WTC11 (cell line): ENCODE results near the gene PINK1. TPM values are rescaled to one million over a fixed set of nuclear protein-coding genes. Genes with fewer than 3 reads are reported as not detected.

Source experiments
- ATAC-seq: fragments of 200-7000 bp; cut with Tn5 transposase; 2 replicates; pipeline ENCODE4 v1.10.0; 2021; ENCODE audit warnings: mild to moderate bottlenecking, moderate library complexity
- CTCF ChIA-PET: fragments of 300-600 bp; sonication (Branson Sonifier 250); formaldehyde crosslinking; loops from one replicate; lab custom pipeline; 2021; ENCODE audit warnings: antibody characterized with exemption; lab: Charles Lee
- POLR2A ChIA-PET: fragments of 350-600 bp; sonication (Branson Sonifier 250); formaldehyde crosslinking; loops from one replicate; lab custom pipeline; 2021; ENCODE audit warnings: antibody characterized with exemption; lab: Charles Lee
- DNase-seq: peaks from one replicate; pipeline ENCODE4 v3.0.0; 2021; ENCODE audit warnings: low spot score
- H3K27ac Mint-ChIP-seq: 2 replicates; pipeline ENCODE4 v1.8.0; 2021; ENCODE audit warnings: mixed read lengths
- H3K27me3 Mint-ChIP-seq: 2 replicates; pipeline ENCODE4 v1.8.0; 2021; ENCODE audit warnings: low read depth, mild to moderate bottlenecking, moderate library complexity, mixed read lengths
- H3K36me3 Mint-ChIP-seq: 2 replicates; pipeline ENCODE4 v1.8.0; 2021; ENCODE audit warnings: mixed read lengths
- H3K4me1 Mint-ChIP-seq: 2 replicates; pipeline ENCODE4 v1.8.0; 2022; ENCODE audit warnings: mixed read lengths
- H3K4me3 Mint-ChIP-seq: 2 replicates; pipeline ENCODE4 v1.8.0; 2021; ENCODE audit warnings: mild to moderate bottlenecking, moderate library complexity, mixed read lengths
- H3K9me3 Mint-ChIP-seq: 2 replicates; pipeline ENCODE4 v1.8.0; 2021; ENCODE audit warnings: mixed read lengths
- EMX1 ChIP-seq: fragments of 250-450 bp; sonication (Bioruptor Pico); IDR thresholded peaks from 2 replicates; pipeline ENCODE4 v1.8.0; 2021; ENCODE audit warnings: mild to moderate bottlenecking
- GTF2I ChIP-seq: fragments of 250-450 bp; sonication (Bioruptor Pico); conservative IDR thresholded peaks from 2 replicates; pipeline ENCODE4 v1.4.0; 2021; ENCODE audit warnings: mild to moderate bottlenecking
- HMGA2 ChIP-seq: fragments of 250-450 bp; sonication (Bioruptor Pico); IDR thresholded peaks from 2 replicates; pipeline ENCODE4 v1.4.0; 2021; ENCODE audit warnings: mild to moderate bottlenecking, moderate library complexity
- IRF2 ChIP-seq: sonication (generic); formaldehyde crosslinking; IDR thresholded peaks from 2 replicates; pipeline ENCODE4 v1.8.0; 2022; ENCODE audit warnings: low read depth, missing genetic modification reagents, borderline replicate concordance
- KAT7 ChIP-seq: sonication (generic); formaldehyde crosslinking; IDR thresholded peaks from 2 replicates; pipeline ENCODE4 v1.8.1; 2023; ENCODE audit warnings: missing genetic modification reagents, mild to moderate bottlenecking, borderline replicate concordance
- NR2C2 ChIP-seq: sonication (generic); formaldehyde crosslinking; IDR thresholded peaks from 2 replicates; pipeline ENCODE4 v1.8.0; 2022; ENCODE audit warnings: mild to moderate bottlenecking, missing genetic modification reagents
- RELA ChIP-seq: sonication (generic); formaldehyde crosslinking; IDR thresholded peaks from 2 replicates; pipeline ENCODE4 v1.8.1; 2022; ENCODE audit warnings: missing genetic modification reagents, mild to moderate bottlenecking, borderline replicate concordance
- SMAD3 ChIP-seq: sonication (generic); formaldehyde crosslinking; IDR thresholded peaks from 2 replicates; pipeline ENCODE4 v1.8.0; 2022; ENCODE audit warnings: missing genetic modification reagents, mild to moderate bottlenecking, borderline replicate concordance
- ZNF121 ChIP-seq: sonication (generic); formaldehyde crosslinking; IDR thresholded peaks from 2 replicates; pipeline ENCODE4 v1.8.0; 2023; ENCODE audit warnings: missing genetic modification reagents
- ZNF396 ChIP-seq: fragments of 250-450 bp; sonication (Bioruptor Pico); IDR thresholded peaks from 2 replicates; pipeline ENCODE4 v1.8.0; 2021; ENCODE audit warnings: mild to moderate bottlenecking, moderate library complexity, borderline replicate concordance
- ZNF423 ChIP-seq: fragments of 250-450 bp; sonication (Bioruptor Pico); IDR thresholded peaks from 2 replicates; pipeline ENCODE4 v2.1.2; 2022; ENCODE audit warnings: mild to moderate bottlenecking, moderate library complexity
- total RNA-seq: library from RNA; stranded (reverse); gene quantifications from 3 replicates; pipeline ENCODE4 v1.2.3, GENCODE V29; 2021
- TF ChIP-seq, protein P1 (sequence below): sonication (generic); formaldehyde crosslinking; IDR thresholded peaks from 2 replicates; pipeline ENCODE4 v1.8.1; 2023; ENCODE audit warnings: mild to moderate bottlenecking, moderate library complexity, missing genetic modification reagents
- TF ChIP-seq, protein P2 (sequence below): sonication (generic); formaldehyde crosslinking; IDR thresholded peaks from 2 replicates; pipeline ENCODE4 v1.8.0; 2022; ENCODE audit warnings: missing genetic modification reagents
- TF ChIP-seq, protein P3 (sequence below): sonication (generic); formaldehyde crosslinking; IDR thresholded peaks from 2 replicates; pipeline ENCODE4 v1.8.0; 2023; ENCODE audit warnings: mild to moderate bottlenecking, missing genetic modification reagents

PINK1 gene
- total RNA-seq, 1 experiment from 2014 or later: 47.7 TPM

DNA sequence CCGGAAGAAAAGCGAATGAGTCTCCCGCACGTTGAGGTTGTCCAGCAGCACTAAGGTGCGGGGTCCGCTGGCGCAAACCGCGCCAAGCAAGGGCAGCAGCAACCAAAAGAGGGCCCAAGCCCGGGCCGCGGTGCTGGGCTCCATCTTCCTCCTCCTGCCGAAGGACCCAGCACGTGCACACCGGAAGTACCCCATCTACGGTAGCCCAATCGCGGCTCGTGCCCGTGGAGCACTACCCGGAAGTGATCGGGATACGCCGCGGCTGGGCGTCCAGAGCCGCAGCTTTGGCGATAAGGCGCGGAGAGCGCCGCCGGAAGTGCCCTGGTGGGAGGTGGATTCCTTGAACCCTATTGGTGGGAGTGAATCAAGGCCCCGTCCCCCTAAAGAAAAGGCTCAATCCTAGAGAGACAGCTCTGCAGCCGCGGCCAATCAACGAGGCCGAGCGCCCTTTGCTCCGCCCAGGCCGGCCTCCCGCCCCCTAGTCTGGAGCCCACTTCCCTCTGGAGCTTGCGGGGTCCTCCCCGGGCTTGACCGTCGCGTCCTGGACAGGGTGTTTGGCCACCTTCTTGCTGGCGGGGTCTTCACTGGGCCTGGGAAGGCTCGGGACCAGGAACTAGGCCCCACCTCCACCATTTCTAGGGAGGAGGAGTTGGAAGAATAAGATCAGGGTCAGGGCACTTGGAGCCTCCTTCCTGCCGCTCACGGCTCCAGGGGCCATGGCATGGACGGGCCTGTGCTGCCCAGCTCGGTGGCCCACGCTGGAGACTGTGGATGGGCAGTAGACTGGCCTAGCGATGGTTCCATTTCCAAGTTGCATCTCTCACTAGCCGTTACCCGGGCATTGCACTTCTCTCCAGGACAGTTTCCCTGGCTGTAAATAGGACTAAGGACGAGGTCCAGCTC is 28.2 kb downstream of the PINK1 start, which contains the start of gene DDOST (continued):
- no peak for TF ChIP-seq KAT7
- no peak for TF ChIP-seq IRF2 (CRISPR knock-in tag)
- no peak for TF ChIP-seq HMGA2 (CRISPR knock-in tag)
- TF ChIP-seq EMX1 (CRISPR knock-in tag): no peak; the same call in 1 of the 2 replicates
- peak; percentile 45; the same call in 1 of the 2 replicates for TF ChIP-seq SMAD3
- peak; percentile 71; the same call in 1 of the 2 replicates for TF ChIP-seq ZNF121
- TF ChIP-seq, protein P1, sequence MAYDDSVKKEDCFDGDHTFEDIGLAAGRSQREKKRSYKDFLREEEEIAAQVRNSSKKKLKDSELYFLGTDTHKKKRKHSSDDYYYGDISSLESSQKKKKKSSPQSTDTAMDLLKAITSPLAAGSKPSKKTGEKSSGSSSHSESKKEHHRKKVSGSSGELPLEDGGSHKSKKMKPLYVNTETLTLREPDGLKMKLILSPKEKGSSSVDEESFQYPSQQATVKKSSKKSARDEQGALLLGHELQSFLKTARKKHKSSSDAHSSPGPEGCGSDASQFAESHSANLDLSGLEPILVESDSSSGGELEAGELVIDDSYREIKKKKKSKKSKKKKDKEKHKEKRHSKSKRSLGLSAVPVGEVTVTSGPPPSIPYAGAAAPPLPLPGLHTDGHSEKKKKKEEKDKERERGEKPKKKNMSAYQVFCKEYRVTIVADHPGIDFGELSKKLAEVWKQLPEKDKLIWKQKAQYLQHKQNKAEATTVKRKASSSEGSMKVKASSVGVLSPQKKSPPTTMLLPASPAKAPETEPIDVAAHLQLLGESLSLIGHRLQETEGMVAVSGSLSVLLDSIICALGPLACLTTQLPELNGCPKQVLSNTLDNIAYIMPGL (CRISPR knock-in tag): peak; percentile 78; the same call in 1 of the 2 replicates
- TF ChIP-seq NR2C2: peak; percentile 92
- TF ChIP-seq, protein P2, sequence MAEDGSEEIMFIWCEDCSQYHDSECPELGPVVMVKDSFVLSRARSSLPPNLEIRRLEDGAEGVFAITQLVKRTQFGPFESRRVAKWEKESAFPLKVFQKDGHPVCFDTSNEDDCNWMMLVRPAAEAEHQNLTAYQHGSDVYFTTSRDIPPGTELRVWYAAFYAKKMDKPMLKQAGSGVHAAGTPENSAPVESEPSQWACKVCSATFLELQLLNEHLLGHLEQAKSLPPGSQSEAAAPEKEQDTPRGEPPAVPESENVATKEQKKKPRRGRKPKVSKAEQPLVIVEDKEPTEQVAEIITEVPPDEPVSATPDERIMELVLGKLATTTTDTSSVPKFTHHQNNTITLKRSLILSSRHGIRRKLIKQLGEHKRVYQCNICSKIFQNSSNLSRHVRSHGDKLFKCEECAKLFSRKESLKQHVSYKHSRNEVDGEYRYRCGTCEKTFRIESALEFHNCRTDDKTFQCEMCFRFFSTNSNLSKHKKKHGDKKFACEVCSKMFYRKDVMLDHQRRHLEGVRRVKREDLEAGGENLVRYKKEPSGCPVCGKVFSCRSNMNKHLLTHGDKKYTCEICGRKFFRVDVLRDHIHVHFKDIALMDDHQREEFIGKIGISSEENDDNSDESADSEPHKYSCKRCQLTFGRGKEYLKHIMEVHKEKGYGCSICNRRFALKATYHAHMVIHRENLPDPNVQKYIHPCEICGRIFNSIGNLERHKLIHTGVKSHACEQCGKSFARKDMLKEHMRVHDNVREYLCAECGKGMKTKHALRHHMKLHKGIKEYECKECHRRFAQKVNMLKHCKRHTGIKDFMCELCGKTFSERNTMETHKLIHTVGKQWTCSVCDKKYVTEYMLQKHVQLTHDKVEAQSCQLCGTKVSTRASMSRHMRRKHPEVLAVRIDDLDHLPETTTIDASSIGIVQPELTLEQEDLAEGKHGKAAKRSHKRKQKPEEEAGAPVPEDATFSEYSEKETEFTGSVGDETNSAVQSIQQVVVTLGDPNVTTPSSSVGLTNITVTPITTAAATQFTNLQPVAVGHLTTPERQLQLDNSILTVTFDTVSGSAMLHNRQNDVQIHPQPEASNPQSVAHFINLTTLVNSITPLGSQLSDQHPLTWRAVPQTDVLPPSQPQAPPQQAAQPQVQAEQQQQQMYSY (CRISPR knock-in tag): 0 out of 2 replicates have a peak, but pooled peaks have one; percentile 27

DNA sequence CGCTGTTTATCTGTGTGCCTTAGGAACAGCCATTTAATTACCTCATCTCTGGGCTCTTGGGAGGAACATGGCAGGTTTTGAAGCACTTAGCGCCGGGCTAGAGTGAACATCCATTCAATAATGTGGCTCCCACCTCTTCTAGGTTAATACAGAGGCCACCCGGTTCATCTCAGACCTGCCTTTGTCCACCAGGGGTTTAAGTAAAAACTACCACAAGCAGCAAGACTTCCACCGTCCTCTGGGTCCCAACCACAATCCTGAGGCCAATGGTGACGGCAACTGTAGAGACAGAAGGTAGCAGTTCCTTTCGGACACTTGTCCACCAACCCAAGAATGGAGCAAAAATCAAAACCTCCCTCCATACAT is 28.8 kb downstream of the PINK1 start:
- Mint-ChIP-seq H3K27ac (peak overlapping the region; percentile 98), H3K4me3 (peak overlapping the region; percentile 99), H3K4me1 (peaks cover 22% of the 10 kb centered on the region)
- ChIA-PET CTCF (interaction anchor here (0.6 to 2.5 kb wide), 14 partner anchors 13 to 533 kb away, joined by 3 to 25 read pairs (median 5); partner anchors contain the start of genes FAM43B, HP1BP3, KIF17 and MUL1), POLR2A (interaction anchor here (1.0 to 1.3 kb wide), 3 partner anchors 28 to 110 kb away, joined by 4 to 5 read pairs (median 4); partner anchors contain the start of gene FAM43B)
- DNase-seq (no peak), ATAC-seq (no peak)
- TF ChIP-seq, protein P3, sequence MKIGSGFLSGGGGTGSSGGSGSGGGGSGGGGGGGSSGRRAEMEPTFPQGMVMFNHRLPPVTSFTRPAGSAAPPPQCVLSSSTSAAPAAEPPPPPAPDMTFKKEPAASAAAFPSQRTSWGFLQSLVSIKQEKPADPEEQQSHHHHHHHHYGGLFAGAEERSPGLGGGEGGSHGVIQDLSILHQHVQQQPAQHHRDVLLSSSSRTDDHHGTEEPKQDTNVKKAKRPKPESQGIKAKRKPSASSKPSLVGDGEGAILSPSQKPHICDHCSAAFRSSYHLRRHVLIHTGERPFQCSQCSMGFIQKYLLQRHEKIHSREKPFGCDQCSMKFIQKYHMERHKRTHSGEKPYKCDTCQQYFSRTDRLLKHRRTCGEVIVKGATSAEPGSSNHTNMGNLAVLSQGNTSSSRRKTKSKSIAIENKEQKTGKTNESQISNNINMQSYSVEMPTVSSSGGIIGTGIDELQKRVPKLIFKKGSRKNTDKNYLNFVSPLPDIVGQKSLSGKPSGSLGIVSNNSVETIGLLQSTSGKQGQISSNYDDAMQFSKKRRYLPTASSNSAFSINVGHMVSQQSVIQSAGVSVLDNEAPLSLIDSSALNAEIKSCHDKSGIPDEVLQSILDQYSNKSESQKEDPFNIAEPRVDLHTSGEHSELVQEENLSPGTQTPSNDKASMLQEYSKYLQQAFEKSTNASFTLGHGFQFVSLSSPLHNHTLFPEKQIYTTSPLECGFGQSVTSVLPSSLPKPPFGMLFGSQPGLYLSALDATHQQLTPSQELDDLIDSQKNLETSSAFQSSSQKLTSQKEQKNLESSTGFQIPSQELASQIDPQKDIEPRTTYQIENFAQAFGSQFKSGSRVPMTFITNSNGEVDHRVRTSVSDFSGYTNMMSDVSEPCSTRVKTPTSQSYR (CRISPR knock-in tag): no peak
- TF ChIP-seq RELA (no peak), ZNF396 (CRISPR knock-in tag) (no peak), ZNF423 (no peak)
- TF ChIP-seq, all 79 proteins: peak for 0
- H3K9me3 Mint-ChIP-seq: peaks cover 5% of the 10 kb centered on the region
- H3K27me3 Mint-ChIP-seq: no peaks in the 10 kb centered on the region
- H3K36me3 Mint-ChIP-seq: peaks cover 20% of the 10 kb centered on the region

DNA sequence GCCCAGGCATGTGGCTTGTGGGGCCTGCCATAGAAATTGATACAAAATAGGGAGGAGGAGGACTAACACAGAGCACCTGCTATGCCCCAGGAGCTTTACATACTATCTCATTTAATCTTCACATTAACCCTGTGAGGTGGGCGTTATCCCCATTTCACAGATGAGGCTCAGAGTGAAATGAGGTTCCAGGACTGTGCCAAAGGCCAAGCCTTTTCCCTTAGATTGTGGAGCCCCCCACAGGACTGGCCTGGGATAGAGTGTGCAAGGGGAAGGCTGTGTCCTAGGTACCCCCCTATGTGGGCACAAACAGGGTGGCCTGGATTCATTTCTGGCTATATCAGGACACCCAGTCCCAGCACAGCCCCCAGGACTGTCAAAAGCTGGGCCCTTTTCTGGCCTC is 30.1 kb downstream of the PINK1 start:
- DNase-seq (no peak), ATAC-seq (no peak)
- peaks cover 5% of the 10 kb centered on the region for H3K9me3 Mint-ChIP-seq
- peak; percentile 69 for TF ChIP-seq GTF2I (CRISPR knock-in tag)
- no peak for TF ChIP-seq RELA
- H3K4me3 Mint-ChIP-seq: peak overlapping the region; percentile 99
- peaks cover 22% of the 10 kb centered on the region for H3K4me1 Mint-ChIP-seq
- H3K27ac Mint-ChIP-seq: no peak overlapping the region
- ChIA-PET POLR2A (interaction anchor here (0.9 kb wide), 1 partner anchor 10 kb away, joined by 3 read pairs; no protein-coding TSS in a partner anchor), CTCF (interaction anchor here (1.0 to 1.7 kb wide), 2 partner anchors 88 to 141 kb away, joined by 3 to 7 read pairs; no protein-coding TSS in a partner anchor)
- peaks cover 13% of the 10 kb centered on the region for H3K36me3 Mint-ChIP-seq
- H3K27me3 Mint-ChIP-seq: no peaks in the 10 kb centered on the region
